DOHH2 (cell line): ENCODE data around the gene LRRFIP2.

Experiments
- CTCF ChIP-seq: fragments of 200-600 bp; sonication (generic); IDR thresholded peaks from one replicate; pipeline ENCODE4 v1.5.1; 2014; ENCODE audit warnings: antibody characterized with exemption, mild to moderate bottlenecking, low read depth, low read length; ENCODE audit not compliant: poor library complexity, severe bottlenecking
- EZH2phosphoT487 ChIP-seq: fragments of 200-600 bp; sonication (generic); IDR thresholded peaks from 2 replicates; pipeline ENCODE4 v1.6.1; 2017; ENCODE audit warnings: borderline replicate concordance, mild to moderate bottlenecking, antibody characterized with exemption, low read length, moderate library complexity, mixed read lengths

- no peak for TF ChIP-seq CTCF
- no peak for TF ChIP-seq EZH2phosphoT487
These were observed 109.6 kb downstream of the LRRFIP2 start for GRCh38 chr3:37064747-37065146.
